Activated CD4-positive, alpha-beta T cell treated with anti-CD3 and anti-CD28 coated beads for 1 hour (primary cell): ENCODE data around the gene ZCCHC13.
A peak's percentile ranks its signal among the peaks of the same experiment; 100 is the strongest.
"Not testable (repeated sequence)": the region's sequence is repeated elsewhere in the genome, so short reads cannot be mapped to it uniquely, and the experiment has no call there.

Source experiments
- DNase-seq: peaks from one replicate; pipeline ENCODE4 v3.0.0-alpha.2; 2020

Gene ZCCHC13

DNA sequence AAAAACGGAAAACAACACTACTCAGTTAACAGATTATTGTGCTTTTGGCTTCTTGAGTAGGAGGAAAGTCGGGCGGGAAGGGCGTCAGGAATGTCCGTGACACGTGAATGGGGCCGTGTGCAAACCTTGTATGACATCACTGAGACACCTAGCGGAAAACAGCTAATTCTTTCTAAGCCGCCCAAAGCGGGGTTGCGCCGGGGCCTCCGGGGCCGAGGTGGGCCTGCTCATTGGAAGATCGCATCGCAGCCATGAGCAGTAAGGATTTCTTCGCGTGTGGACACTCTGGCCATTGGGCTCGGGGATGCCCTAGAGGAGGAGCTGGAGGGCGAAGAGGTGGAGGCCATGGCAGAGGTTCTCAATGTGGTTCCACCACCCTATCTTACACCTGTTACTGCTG, at the start of gene ZCCHC13:
Gene ZCCHC13 (plus strand): TSS at position 165 of the 400 bp plus-strand sequence. CDS start 87 bp downstream, at position 252.
- no peak for DNase-seq

DNA sequence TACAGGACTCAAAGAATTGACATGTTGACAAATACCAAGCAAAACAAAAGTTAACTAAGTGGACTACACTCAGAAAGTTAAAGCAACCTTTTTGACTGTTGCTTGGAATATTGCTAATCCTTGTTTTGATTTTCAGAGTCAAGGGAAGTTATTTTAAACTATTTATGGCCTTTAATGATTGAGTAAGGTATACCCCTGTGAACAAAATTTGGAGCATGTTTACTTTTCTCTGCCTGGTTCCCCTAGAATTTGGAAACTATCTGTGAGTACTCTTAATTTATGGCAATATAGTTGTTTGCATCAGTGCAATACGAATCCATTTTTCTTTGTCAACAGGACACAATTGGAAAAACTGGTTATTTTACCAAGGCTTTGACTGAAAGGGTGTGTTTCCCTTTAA, 45.9 kb upstream of the ZCCHC13 start:
- DNase-seq, result not testable (repeated sequence)

DNA sequence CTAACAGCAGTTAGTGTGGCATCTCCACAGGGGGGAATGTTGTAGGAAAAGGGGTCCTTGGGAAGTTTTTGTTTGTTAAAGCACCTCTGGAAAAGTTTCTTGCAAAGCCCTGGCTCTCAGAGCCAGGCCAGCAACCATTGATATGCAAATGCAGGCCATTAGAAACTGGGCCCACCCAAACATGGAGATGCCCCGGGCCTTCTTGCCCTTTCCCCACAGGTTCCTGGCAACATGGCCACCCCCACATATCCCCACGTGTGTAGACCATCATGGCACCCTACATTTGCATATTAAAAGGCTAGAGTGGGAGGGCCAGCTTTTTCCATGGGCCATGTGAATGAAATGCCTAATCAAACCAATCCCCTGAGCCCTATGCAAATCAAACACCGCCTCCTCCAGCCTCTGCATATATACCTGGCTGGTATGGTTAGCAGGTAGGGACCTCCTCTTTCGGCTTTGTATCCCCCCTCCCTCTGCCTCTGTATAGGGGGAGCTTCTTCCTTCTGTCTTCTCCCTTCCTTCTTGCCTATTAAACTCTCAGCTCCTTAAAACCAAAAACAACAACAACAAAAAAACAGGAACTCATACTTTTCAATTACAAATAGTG, 44.0 kb upstream of the ZCCHC13 start:
- DNase-seq, result no peak

DNA sequence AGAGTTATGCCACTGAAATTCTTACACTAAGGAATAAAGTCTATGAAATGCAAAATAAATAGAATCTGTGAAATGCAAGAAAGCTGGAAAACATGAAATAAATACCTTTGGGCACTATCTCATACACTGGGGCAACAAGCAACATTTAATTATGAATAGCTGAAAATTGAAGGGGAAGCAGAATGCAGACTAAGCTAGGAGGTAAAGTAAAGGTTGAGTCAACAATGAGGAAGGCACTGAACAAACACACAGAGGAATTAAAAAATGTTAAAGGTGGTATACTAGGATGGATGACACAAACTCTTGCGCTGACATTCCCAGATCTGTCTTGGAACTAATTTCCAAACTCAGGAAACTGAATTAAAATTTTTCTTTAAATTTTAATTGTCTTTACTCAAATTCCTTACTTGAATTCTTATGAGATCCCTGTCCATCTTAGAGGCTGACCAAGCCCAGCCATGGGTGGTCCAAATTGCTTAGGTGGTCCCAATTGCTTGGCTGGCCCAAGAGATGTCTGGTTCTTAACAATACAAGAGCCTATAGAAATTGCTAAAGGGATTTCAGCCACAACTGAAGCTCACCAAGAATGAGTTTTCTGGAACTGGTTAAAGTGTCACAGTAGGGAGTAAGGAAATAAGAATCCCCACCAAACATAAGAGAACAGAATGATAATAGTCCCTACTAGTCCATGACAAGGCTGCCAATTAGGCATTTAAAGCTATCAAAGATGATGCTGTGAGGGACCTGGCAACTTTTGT, 41.3 kb upstream of the ZCCHC13 start:
- DNase-seq, result no peak

DNA sequence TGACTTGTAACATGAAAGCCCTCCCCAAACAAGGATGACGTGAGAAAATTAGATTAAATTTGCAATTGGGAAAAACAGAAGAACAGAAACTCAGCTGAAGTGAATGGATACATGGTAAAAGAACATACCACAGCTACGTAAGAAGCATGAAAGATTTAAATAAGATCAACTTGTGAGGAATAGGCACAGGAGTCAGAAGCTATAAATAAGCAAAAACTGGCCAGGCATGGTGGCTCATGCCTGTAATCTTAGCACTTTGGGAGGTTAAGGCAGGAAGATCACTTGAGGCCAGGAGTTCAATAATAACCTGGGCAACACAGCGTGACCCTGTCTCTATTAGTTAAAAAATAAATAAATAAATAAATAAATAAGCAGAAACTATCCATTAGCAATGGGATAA, 33.6 kb upstream of the ZCCHC13 start:
- no peak for DNase-seq

DNA sequence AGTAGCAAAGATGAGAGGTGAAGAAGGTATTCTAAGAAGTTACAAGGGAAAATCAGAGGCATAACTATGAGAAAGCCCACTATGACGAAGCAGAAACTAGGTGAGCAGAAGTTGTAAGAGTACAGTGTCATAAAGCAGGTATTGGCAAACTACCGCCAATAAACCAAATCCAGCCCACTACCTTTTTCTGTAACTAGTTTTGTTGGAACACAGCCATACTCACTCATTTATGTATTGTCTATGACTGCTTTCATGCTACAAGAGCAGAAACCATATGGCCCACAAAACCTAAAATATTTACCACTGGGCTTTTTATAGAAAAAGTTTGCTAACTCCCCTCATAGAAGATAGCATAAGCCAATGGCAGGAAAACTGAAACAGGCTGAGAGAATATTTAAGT, 31.8 kb upstream of the ZCCHC13 start:
- no peak for DNase-seq

DNA sequence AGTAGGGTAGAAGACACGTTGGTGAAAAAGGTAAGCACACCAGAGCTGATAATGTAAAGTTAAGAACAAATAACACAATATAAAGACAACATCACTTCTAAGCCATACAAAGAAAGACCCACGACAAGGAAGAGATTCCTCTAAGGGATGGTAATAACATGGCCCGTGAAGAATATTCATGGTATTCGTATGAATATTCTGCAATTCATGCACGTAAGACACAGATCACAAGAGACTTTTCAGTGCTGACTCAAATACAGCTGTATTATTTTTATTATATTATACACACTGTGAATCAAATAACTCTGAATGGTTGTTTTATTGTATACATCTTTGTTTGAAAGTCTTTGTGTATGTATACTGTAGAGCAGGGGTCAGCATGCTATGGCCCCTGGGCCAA, 29.5 kb upstream of the ZCCHC13 start:
- DNase-seq, result no peak

DNA sequence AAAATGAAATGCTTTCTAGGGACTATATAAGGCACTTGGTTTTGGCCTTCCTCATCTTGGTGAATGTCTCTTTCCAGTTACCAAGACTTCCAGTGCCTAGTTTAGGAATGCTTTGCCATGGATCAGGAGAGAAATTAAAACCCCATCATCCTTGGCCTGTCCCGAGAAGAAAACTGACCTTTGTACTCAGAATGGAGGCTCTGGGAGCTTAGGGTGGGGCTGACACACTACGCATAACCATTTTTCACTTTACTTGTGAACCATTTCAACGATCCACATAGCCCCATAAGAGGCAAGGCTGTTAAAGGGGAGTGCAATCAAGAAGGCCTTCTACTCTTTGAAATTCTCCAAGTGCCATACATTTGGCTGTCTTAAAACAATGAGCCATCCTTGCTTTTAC, 26.7 kb upstream of the ZCCHC13 start:
- DNase-seq, result no peak

DNA sequence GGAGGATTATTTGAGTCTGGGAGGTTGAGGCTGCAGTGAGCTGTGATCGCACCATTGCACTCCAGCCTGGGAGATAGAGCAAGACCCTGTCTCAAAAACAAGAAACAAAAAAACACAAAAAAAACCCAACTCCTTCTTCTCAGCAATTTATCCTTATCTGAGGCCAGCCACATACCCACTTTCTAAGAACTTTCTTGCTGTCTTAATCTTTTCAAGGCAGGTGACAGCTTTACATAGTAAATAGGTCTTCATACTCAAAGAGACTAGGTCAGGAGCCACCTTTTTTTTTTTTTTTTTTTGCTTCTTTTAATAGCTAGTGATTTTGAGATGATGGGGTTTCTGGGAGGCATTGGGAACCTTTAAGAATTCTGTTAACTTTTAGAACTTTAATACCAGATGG, 26.1 kb upstream of the ZCCHC13 start:
- DNase-seq, result no peak

DNA sequence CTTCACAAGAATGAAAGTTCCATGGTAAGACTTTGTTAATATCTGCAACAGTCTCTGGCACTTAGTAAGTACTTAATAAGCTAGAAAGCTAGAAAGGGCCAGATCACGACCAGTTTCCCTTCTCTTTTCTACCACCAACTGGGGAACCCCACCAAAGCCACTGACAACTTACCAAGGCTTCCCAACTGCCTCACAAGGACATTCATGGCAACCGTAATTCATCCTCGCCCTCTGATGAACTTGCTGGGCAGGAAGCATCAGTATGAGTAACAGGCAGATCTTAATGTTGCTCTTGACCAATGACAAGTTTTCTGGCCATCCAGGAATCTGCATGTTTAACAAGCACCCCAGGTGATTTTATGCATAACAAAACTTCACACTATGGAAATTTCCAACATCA, 23.2 kb upstream of the ZCCHC13 start:
- no peak for DNase-seq

DNA sequence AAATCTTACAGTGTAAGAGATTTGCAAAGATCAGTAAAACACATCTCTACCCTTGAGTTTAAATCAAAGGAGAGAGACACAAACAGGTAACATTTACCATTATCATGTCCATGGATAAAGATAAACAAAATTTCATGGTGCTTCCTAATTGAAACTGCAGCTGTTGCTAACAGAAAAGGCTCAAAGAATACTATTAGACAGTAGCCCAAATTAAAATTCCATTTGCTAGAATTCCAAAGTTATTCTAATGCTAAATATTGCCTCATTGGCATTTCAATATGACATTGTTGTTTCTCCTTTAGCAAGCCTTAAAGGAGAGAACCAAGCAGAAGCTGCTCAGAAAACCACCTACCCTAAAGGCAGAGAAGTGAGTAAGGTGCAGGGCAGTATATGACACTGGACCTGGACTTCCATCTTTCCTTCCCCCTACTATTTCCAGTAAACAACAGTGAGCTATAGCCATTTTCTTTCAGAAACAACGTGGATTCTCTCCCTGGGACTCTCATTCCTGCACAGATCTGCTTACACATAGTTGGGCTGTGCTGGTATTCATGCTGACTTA, 19.5 kb upstream of the ZCCHC13 start:
- no peak for DNase-seq

DNA sequence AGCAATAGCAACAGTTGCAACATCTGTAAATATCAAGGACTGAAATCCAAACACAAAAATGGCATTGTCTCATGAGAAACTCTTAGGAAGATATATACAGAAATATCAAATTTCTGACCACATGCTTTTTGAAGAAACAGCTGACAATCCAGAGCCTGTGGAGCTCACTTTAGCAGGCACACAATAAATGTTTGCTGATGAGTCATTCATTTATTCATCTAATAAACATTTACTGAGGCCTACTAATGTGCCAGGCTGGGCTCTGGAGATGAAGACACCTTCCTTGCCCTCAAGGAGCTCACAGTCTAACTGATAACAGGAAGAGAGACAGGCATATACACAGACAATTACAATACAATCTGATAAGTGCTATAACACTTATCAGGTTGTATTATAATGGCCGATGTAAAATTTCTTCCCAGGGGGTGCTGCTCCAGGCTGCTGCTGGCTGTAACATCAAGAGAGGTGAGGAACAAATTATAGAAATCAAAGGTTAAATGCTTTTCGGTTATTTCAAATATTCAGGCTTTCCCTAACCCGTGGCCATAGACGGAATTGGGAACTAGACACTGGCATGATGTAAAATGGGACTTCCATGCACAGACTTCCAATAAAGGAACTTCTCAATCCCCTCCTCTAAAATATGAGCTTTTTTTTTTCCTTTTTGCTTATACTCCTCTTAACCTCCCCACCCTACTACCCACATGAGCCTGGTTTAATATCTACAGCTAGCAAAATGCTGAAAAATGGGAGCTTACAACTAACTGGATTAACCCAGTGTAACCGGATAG, 16.8 kb upstream of the ZCCHC13 start:
- DNase-seq, result no peak

DNA sequence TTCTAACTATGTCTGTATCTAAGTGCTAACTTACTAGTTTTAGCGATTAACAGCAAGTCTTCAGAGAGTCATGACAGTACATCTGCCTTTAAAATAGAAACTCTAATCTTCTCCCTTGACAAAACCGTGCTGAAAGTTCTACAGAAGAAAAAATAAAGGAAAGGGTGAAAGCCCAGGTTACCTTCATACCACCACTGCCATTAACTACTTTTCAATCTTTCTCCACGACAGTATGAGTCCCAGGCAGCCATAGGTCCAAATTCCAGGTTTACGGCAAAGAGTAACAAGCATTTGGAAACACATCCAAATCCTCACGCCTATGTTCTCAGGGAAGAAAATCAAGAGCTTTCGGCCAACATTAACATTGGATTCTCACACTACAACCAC, 12.4 kb upstream of the ZCCHC13 start:
- DNase-seq, result no peak

DNA sequence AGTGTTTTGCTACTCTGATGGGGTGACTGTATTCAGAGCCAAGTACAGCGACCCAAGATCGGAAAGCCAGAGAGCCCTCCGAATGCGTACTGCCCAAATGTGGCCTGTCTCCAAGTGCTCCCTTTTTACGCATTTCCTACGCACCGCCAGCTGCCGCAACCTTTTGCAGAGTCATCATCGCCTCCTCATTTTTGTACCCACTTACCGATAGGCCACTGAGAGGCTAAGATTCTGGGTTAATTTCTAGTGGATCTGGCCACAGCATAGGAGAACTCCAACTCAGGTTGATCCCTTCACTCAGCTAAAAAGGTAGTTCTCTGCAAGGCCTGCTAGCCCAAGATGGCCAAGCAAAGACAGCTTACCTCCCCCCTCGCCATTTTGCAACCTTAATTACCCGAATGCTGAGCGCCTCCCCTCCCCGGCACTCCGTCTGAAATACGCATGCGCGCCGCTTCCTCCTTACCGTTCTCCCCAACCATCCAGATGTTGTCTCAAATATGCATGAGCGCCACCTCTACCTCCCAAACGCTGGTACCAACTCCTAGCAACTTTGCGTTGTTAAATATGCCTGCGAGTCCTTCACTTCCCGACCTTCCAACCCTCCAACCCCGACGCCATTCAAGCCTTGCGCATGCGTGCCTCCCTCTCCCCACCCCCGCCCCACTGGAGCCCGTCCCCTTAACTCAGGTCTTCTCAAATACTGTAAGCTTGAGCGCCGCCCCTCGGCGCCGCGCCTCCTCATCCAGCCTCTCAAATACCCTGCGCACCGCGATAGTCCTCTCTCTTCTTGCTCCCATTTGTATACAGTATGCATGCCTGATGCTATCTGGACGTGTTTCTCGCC, 11.8 kb upstream of the ZCCHC13 start:
- DNase-seq, result peak; percentile 69

DNA sequence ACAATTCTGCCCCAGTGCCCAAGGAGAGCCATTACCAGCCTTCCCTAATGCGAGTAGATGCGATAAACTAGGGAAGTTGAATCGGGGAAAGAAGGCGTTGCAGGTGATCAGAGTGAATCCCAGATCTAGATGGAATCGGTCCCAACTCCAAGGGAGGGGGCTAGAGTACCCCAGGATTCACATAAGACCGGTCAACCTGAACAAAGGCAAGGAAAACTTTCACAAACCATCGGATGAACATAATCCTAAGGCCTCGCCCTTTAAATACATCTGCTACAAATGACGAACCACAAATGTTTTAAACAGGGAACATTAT, 11.2 kb upstream of the ZCCHC13 start:
- DNase-seq, result no peak

DNA sequence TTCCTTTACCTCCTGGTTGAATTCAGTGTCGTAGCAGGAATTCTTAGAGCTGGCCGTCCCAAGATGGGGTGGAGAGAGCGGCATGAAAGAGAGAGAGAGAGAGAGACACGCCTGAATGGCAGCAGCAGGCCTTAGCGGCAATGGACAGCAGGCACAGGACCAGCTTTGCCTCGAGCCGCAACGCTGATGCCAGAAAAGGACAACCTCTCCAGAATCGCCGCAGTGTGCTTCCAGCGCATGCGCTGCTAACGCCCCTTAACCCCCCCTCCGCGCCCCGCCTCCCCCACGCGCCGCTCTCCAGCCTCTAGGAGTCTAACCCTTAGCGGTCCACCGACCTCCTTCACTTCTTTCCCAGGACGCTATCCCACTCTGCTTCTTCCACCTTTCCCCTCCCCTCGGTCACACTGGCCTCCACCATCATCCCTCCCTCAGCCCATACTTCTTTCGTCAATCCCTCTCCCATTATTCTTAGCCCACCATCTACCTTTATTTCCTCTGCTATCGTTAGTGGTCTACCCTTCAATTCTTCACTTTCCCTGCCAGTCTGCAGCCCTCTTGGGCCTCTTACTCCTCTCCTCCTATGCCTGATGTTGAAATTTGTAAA, 10.5 kb upstream of the ZCCHC13 start:
- DNase-seq, result peak; percentile 45

DNA sequence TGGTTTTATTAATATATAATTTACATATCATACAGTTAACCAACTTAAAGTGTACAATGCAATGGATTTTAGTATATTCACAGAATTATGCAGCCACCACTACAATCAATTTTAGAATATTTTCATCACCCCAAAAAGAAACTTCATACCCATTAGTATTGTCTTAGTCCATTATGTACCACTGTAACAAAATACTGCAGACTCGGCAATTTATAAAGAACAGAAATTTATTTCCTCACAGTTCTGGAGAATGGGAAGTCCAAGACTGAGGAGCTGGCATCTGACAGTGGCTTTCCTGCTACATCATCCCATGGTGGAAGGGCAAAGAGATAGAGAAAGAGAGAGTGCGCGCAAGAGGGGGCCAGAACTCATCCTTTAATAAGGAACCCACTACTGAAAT, 8.9 kb upstream of the ZCCHC13 start:
- no peak for DNase-seq

DNA sequence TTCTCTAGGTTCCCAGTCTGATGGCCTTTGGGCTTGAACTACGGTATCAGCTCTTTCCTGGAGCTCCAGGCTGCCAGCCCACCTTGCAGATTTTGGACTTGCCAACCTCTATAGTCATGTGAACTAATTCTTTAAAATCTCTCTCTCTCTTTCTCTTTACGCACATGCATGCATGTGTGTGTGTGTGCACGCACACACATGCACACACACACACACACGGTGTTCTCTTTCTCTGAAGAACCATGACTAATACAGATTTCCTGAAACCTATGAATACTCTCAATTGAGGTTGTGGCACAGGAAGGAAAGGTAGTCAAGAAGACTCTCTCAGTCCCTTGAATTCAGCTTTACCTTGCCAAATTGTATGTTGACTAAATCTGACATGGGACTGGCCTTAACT, 6.2 kb upstream of the ZCCHC13 start:
- DNase-seq, result no peak

DNA sequence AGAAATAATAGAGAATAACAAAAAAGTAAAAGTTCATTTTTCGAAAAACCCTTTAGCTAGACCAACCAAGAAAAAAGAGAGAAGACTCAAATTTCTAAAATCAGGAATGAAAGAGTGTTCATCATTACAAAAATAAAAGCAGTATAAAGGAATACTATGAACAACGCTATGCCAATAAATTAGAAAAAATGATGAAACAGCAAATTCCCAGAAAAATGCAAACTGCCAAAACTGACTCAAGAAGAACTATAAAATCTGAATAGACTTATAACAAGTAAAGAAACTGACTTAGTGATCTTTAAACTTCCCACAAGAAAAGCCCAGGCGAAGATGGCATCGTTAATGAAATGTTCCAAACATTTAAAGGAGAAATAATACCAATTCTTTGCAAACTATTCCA, 3.1 kb upstream of the ZCCHC13 start:
- DNase-seq, result no peak

DNA sequence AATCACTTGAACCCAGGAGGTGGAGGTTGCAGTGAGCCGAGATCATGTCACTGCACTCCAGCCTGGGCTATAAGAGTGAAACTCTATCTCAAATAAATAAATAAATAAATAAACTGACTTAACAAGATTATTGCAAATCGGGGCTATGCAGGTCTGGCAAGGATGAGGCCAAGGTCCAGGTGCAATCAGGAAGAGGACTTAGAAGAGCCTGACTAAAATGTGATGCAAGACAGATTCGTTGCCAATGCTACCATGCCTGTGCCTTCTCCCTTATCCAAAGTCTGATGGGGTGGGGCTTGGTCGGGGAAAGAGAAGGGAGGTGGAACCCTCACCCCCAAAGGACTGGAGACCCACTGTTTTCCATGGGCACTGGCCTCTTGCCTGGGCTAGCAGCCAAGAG, 14.7 kb downstream of the ZCCHC13 start:
- no peak for DNase-seq

DNA sequence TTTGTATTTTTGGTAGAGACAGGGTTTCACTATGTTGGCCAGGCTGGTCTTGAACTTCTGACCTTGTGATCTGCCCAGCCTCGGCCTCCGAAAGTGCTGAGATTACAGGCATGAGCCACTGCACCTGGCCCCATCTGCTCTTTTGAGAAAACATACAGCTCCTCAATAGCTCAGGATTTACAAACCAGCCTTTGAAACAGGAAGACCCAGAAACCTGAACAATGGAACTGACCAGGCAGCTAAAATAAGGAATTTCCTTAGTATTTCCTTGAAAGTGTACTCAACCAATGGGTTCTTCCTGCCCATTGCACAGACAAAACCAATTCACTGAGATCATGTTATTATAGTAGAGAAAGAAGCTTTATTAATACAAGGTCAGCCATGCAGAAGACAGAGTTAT, 15.3 kb downstream of the ZCCHC13 start:
- not testable (repeated sequence) for DNase-seq

DNA sequence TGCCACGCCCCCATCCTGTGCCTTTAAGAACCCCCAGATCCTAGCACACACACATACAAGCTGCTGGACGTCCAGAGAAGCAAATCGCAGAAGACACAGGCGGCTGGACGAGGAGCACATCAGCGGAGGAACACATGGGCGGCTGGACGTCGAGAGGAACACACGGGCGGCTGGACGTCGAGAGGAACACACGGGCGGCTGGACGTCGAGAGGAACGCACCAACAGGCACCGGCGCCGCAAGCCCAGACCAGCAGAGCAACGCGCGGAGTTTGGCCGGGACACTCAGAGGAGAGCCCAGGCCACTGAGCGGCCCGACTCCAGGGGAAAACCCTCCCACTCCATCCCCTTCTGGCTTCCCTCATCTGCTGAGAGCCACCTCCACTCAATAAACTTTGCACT, 17.2 kb downstream of the ZCCHC13 start:
- no peak for DNase-seq

DNA sequence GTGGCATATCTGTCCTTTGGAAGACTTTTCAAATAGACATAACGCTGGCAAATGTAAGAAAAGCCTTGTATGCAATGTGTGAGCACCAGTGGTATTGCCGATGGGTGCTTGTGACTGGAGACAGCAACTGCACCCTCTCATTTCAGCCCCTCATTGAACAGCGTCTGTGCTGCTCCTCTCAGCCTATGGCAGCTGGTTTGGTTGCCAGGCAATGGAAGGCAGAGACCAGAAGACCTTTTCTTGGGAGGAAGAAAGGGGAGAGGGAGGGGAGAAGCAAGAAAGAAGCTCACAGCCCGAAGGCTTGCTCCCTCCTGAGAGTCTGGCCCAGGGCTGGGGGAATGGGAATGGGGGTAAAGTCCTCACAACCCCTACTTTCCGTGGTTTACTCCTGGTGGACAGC, 20.2 kb downstream of the ZCCHC13 start:
- DNase-seq, result no peak
